Effector CD4-positive, alpha-beta T cell (primary cell): ENCODE data around the gene CLIC6. TPM values are rescaled to one million over a fixed set of nuclear protein-coding genes. Genes with fewer than 3 reads are reported as not detected.

ENCODE experiments used
- DNase-seq: peaks from one replicate; pipeline ENCODE4 v3.0.0-alpha.2; 2020
- total RNA-seq: gene quantifications from one replicate; lab custom pipeline; 2026; lab: John Stamatoyannopoulos, UW

CLIC6 gene
- not detected for total RNA-seq

- DNase-seq: no peak
Measured at GRCh38 chr21:34668803-34669148, at the start of gene CLIC6. Gene CLIC6, plus strand, starts transcription at chr21:34668994. Its CDS starts 395 bp downstream, at chr21:34669389.

GRCh38 chr21:34619841-34620665 is 48.7 kb upstream of the CLIC6 start:
- DNase-seq: no peak

- no peak for DNase-seq
Measured at GRCh38 chr21:34621434-34622350, 47.1 kb upstream of the CLIC6 start.

- no peak for DNase-seq
Measured at GRCh38 chr21:34623516-34623915, 45.3 kb upstream of the CLIC6 start.

GRCh38 chr21:34625030-34625593 is 43.7 kb upstream of the CLIC6 start:
- no peak for DNase-seq

- DNase-seq: no peak
Measured at GRCh38 chr21:34626131-34626530, 42.7 kb upstream of the CLIC6 start.

- peak; percentile 19 for DNase-seq
Measured at GRCh38 chr21:34630536-34631143, 38.2 kb upstream of the CLIC6 start.

- no peak for DNase-seq
Measured at GRCh38 chr21:34632498-34632897, 36.3 kb upstream of the CLIC6 start.

- DNase-seq: no peak
Measured at GRCh38 chr21:34635307-34635706, 33.5 kb upstream of the CLIC6 start.

GRCh38 chr21:34636961-34637360 is 31.8 kb upstream of the CLIC6 start:
- no peak for DNase-seq

GRCh38 chr21:34639250-34639649 is 29.5 kb upstream of the CLIC6 start:
- no peak for DNase-seq

GRCh38 chr21:34639882-34640788 is 28.7 kb upstream of the CLIC6 start:
- DNase-seq: no peak

- DNase-seq: no peak
Measured at GRCh38 chr21:34640858-34641257, 27.9 kb upstream of the CLIC6 start.

GRCh38 chr21:34642211-34643075 is 26.4 kb upstream of the CLIC6 start:
- DNase-seq: no peak

- no peak for DNase-seq
Measured at GRCh38 chr21:34644825-34645224, 24.0 kb upstream of the CLIC6 start.

GRCh38 chr21:34647555-34647954 is 21.2 kb upstream of the CLIC6 start:
- no peak for DNase-seq

GRCh38 chr21:34648739-34649297 is 20.0 kb upstream of the CLIC6 start:
- no peak for DNase-seq

GRCh38 chr21:34649400-34649799 is 19.4 kb upstream of the CLIC6 start:
- no peak for DNase-seq

- DNase-seq: no peak
Measured at GRCh38 chr21:34650861-34651431, 17.8 kb upstream of the CLIC6 start.

- no peak for DNase-seq
Measured at GRCh38 chr21:34651642-34652041, 17.2 kb upstream of the CLIC6 start.
